Activated naive CD4-positive, alpha-beta T cell treated with anti-CD3 and anti-CD28 coated beads, Interleukin-2, amount 50 U/mL, for 24 hours (primary cell): Measurements from ENCODE around the gene NUAK1.

ENCODE experiments used
- H3K27ac Mint-ChIP-seq: one replicate; pipeline ENCODE4 v1.8.0; 2021; ENCODE audit warnings: mild to moderate bottlenecking, mixed read lengths
- H3K27me3 Mint-ChIP-seq: one replicate; pipeline ENCODE4 v1.8.0; 2021; ENCODE audit warnings: mixed read lengths
- H3K36me3 Mint-ChIP-seq: one replicate; pipeline ENCODE4 v1.8.0; 2021; ENCODE audit warnings: mixed read lengths
- H3K4me1 Mint-ChIP-seq: one replicate; pipeline ENCODE4 v1.8.0; 2021; ENCODE audit warnings: mixed read lengths
- H3K4me3 Mint-ChIP-seq: one replicate; pipeline ENCODE4 v1.8.0; 2021; ENCODE audit warnings: mild to moderate bottlenecking, mixed read lengths
- H3K9me3 Mint-ChIP-seq: one replicate; pipeline ENCODE4 v1.8.0; 2021; ENCODE audit warnings: mixed read lengths

NUAK1 gene

DNA sequence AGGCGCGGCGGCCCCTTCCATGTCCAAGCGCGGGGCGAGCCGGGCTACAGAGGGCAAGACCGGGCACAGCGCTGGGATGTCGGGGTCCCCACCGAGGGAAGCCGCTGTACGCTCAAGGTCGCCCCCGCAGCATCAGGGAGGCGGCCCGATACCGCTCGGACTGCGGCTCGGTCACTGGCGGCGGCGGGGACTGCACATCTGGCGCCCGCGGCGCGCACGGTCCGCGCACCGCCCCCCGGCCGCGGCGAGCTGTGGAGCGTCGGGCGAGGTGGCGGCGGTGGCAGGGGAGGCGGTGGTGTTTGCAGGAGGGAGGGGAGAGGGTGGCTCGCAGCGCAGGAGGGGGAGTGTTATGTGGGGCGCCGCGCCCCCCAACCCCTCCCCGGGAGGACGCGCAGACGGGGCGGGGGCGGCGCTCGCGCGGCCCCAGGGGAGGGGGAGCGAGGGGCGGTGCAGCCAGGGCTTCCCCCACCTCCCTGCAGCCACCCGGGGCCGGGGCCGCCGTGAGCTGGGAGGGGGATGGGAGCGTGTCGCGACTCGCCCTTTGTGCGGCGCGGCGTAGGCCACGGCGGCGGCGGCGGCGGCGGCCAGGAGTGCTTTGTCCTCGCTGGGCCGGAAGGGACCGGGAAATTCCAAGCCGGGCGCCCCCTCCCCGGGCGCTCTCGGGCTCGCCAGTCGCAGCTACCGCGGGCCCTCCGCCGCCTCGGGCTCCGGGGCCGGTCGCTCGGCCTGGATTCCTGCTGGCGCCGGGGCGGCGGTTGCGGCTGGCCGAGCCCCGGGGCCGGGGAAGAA is at the start of gene NUAK1:
Gene NUAK1 (minus strand): TSS at position 322 of the 789 bp plus-strand sequence. CDS start 301 bp downstream, at position 21.
- Mint-ChIP-seq H3K27ac (no peak within 1 kb of the TSS), H3K9me3 (no peaks in the 10 kb centered on the region), H3K36me3 (no peaks in the 10 kb centered on the region), H3K27me3 (peaks cover 47% of the 10 kb centered on the region), H3K4me1 (peaks cover 16% of the 10 kb centered on the region), H3K4me3 (peak within 1 kb of the TSS; percentile 82)

DNA sequence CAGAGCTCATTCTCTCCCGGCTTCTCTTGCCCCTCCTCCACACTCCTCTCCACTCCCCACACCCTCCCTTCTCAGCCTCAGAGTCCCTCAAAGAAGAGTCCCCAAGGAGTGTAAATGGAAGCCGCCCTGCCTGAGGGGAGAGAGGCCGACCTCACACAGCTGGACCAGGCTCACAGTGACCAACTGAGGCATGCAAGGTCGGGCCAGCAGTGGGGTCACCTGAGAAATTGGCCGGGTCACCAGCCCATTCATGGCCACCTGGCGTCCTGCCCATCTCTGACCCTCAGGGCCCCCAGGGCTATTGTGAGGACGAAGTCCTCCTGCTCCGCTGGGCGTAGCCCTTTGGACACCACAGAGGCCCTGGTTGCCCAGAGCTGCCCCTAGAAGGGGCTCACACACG is 49.5 kb upstream of the NUAK1 start:
- Mint-ChIP-seq H3K36me3 (no peaks in the 10 kb centered on the region), H3K27ac (peak overlapping the region; percentile 31), H3K9me3 (no peaks in the 10 kb centered on the region), H3K4me1 (no peaks in the 10 kb centered on the region), H3K27me3 (peaks cover 6% of the 10 kb centered on the region), H3K4me3 (no peak overlapping the region)

DNA sequence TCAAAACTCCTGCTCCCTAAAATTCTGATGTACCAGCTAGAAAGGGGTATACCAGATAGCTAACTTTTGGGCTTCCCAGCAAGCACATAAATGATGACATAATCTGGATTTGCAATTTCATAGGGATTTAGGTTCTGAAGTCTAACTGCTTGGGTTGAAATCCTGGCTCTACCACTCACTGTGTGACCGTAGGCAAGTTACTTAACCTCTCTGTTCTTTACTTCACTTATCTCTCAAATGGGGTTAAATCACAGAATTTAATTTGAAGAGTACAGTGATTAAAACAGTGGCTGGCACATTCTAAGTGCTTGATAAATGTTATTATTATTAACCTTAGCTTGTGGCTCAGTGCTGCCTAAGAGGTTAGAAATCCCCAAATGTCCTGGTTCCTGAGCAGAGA is 49.1 kb upstream of the NUAK1 start:
- no peak overlapping the region for H3K27ac Mint-ChIP-seq
- H3K4me3 Mint-ChIP-seq, result no peak overlapping the region
- H3K27me3 Mint-ChIP-seq, result peaks cover 5% of the 10 kb centered on the region
- H3K36me3 Mint-ChIP-seq, result no peaks in the 10 kb centered on the region
- no peaks in the 10 kb centered on the region for H3K9me3 Mint-ChIP-seq
- no peaks in the 10 kb centered on the region for H3K4me1 Mint-ChIP-seq

GRCh38 chr12:106187155-106187789 is 48.5 kb upstream of the NUAK1 start:
- Mint-ChIP-seq H3K4me3 (no peak overlapping the region), H3K27ac (no peak overlapping the region), H3K27me3 (peaks cover 5% of the 10 kb centered on the region), H3K4me1 (no peaks in the 10 kb centered on the region), H3K36me3 (no peaks in the 10 kb centered on the region), H3K9me3 (no peaks in the 10 kb centered on the region)

DNA sequence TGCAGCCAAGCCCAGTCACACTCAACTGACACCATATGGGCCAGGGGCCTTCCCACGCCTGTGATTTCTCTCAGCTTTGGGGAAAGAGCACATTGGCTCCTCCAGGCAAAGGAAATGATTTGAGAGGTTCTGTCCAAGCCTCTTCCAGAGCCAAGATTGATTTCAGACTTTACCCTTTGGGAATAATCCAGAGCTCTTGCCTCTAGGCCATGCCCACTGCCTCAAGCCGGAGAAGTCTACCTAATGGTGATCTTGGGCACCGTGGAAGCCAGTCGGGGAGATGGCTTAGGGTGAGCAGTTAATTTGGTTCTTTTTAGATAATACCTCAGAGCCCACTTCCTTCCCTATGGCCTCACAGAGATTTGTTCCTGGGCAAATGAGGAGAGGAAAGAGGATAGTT is 45.0 kb upstream of the NUAK1 start:
- Mint-ChIP-seq H3K4me1 (no peaks in the 10 kb centered on the region), H3K27ac (no peak overlapping the region), H3K36me3 (no peaks in the 10 kb centered on the region), H3K9me3 (no peaks in the 10 kb centered on the region), H3K4me3 (no peak overlapping the region), H3K27me3 (peaks cover 3% of the 10 kb centered on the region)

DNA sequence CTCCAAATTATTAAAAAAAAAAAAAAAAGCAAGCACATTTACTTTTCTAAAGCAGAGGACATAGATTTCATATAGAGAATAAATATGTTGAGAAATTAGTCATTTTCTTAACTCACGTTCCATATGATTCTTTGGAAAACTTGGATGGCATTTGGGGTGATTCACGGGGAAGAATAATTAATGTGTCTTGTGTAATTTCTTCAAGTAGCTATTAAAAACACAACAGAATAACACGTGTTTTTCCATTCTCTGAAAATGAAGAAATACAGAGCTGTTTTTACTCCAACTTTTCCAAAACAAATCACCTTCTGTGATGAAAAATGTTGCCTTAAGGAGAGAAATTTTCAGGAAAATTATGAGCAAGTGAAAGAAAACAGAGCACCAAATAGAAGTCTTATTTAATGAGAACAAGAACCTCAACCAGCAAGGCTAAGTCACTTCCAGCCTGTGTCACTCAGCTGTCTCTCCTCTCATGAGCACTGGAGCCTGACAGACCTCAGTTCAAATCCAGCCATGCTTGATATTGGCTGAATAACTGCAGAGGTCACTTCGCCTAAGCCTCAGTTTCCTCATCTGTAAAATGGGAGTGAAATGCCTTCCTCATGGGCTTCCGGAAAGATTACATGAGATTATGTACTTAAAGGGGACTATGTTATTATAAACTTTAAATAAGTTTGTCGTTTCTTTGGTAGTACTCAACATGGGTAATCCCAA is 42.8 kb upstream of the NUAK1 start:
- Mint-ChIP-seq H3K4me1 (no peaks in the 10 kb centered on the region), H3K27me3 (peaks cover 1% of the 10 kb centered on the region), H3K4me3 (no peak overlapping the region), H3K36me3 (no peaks in the 10 kb centered on the region), H3K9me3 (no peaks in the 10 kb centered on the region), H3K27ac (no peak overlapping the region)

DNA sequence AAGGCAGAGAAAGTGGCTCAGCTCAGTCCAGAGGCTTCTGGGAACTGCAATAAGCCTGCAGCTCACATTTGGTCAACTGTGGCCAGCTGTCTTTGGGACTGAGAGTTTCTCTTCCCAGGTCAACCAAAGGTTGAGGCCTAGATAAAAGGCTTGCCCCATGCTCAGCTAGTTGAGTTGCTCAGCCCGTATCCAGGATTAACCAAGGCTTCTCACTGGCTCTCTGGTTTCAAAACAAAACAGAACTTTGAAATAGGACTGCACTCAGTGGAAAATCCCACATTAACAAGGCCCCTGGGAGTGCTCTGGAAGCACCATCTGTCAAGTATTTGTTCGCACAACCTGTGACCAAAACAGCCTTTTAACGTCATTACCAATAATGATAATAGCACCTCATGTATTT is 40.3 kb upstream of the NUAK1 start:
- H3K4me3 Mint-ChIP-seq, result no peak overlapping the region
- H3K9me3 Mint-ChIP-seq, result no peaks in the 10 kb centered on the region
- no peak overlapping the region for H3K27ac Mint-ChIP-seq
- H3K4me1 Mint-ChIP-seq, result no peaks in the 10 kb centered on the region
- no peaks in the 10 kb centered on the region for H3K36me3 Mint-ChIP-seq
- H3K27me3 Mint-ChIP-seq, result peaks cover 3% of the 10 kb centered on the region

DNA sequence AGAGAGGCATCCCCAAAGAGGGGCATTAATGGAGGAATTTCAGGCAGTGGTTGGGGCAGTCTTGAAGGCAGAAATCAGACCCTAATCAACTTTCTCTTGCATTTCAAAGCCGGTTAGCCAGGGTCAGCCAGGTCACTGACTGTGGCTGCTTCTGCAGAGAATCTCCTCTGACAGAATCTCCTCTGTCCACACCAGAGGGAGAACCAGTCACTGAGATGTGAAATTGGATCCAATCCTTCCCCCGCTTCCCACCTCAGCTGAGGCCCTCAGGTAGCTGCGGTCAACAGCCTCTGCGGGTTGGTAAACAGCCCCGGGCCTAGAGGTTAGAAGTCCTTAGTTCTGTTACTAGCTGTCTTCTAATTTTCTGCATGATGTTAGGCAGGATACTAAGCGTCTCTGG is 39.8 kb upstream of the NUAK1 start:
- no peaks in the 10 kb centered on the region for H3K4me1 Mint-ChIP-seq
- H3K27me3 Mint-ChIP-seq, result peaks cover 3% of the 10 kb centered on the region

GRCh38 chr12:106176560-106176959 is 37.8 kb upstream of the NUAK1 start:
- Mint-ChIP-seq H3K36me3 (no peaks in the 10 kb centered on the region), H3K9me3 (no peaks in the 10 kb centered on the region), H3K4me3 (no peak overlapping the region), H3K4me1 (no peaks in the 10 kb centered on the region), H3K27ac (no peak overlapping the region), H3K27me3 (peaks cover 3% of the 10 kb centered on the region)

More for the DNA sequence above, 39.8 kb upstream of the NUAK1 start:
- H3K27ac Mint-ChIP-seq, result no peak overlapping the region
- no peak overlapping the region for H3K4me3 Mint-ChIP-seq
- no peaks in the 10 kb centered on the region for H3K36me3 Mint-ChIP-seq
- no peaks in the 10 kb centered on the region for H3K9me3 Mint-ChIP-seq

GRCh38 chr12:106174876-106175275 is 36.1 kb upstream of the NUAK1 start:
- Mint-ChIP-seq H3K27me3 (peaks cover 3% of the 10 kb centered on the region), H3K27ac (no peak overlapping the region), H3K36me3 (no peaks in the 10 kb centered on the region), H3K4me1 (no peaks in the 10 kb centered on the region), H3K9me3 (no peaks in the 10 kb centered on the region), H3K4me3 (no peak overlapping the region)

GRCh38 chr12:106173442-106173841 is 34.7 kb upstream of the NUAK1 start:
- Mint-ChIP-seq H3K36me3 (no peaks in the 10 kb centered on the region), H3K4me3 (no peak overlapping the region), H3K27ac (no peak overlapping the region), H3K4me1 (no peaks in the 10 kb centered on the region), H3K9me3 (no peaks in the 10 kb centered on the region), H3K27me3 (peaks cover 3% of the 10 kb centered on the region)

DNA sequence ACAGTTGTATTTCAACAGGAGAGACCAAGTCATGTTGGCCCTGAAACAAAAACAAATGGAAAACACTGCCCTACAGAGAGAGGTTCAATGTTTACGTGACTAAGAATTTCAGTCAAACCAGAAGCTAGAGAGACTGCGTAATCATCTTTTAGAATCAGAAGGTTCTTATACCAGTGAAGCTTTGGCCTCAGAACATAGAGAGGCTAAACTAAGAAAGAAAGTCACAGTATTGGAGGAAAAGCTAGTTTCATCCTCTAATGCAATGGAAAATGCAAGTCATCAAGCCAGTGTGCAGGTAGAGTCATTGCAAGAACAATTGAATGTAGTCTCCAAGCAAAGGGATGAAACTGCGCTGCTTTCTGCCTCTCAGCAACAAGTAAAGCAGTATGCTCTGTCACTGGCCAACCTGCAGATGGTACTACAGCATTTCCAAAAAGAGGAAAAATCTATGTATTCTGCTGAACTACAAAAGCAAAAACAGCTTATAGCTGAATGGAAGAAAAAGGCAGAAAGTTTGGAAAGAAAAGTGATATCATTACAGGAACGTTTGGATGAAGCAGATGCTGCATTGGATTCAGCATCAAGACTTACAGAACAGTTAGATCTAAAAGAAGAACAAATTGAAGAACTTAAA is 32.5 kb upstream of the NUAK1 start:
- H3K27ac Mint-ChIP-seq, result no peak overlapping the region
- no peaks in the 10 kb centered on the region for H3K4me1 Mint-ChIP-seq
- no peak overlapping the region for H3K4me3 Mint-ChIP-seq
- no peaks in the 10 kb centered on the region for H3K9me3 Mint-ChIP-seq
- peaks cover 7% of the 10 kb centered on the region for H3K27me3 Mint-ChIP-seq
- no peaks in the 10 kb centered on the region for H3K36me3 Mint-ChIP-seq

DNA sequence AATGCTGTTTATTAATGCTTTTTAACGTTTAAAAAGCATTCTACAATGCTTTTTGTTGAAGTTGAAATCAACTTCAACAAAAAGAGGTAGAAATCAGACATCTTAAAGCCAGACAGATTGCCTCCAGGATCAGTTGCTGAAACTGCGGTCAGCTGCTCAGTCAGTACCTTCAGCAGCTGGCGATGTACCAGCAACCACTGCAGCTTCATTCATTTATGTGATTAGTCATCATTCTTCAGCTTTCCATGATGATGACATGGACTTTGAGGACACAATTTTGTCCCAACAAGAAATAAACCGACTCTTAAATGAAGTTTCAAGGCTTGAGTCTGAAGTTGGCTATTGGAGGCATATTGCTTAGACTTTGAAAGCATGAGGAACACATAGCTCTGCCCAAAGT is 31.5 kb upstream of the NUAK1 start:
- Mint-ChIP-seq H3K4me3 (no peak overlapping the region), H3K4me1 (no peaks in the 10 kb centered on the region), H3K27ac (no peak overlapping the region), H3K36me3 (no peaks in the 10 kb centered on the region), H3K27me3 (peaks cover 10% of the 10 kb centered on the region), H3K9me3 (no peaks in the 10 kb centered on the region)

- Mint-ChIP-seq H3K27me3 (peaks cover 23% of the 10 kb centered on the region), H3K27ac (no peak overlapping the region), H3K36me3 (no peaks in the 10 kb centered on the region), H3K9me3 (no peaks in the 10 kb centered on the region), H3K4me3 (no peak overlapping the region), H3K4me1 (no peaks in the 10 kb centered on the region)
These were observed 25.0 kb upstream of the NUAK1 start for GRCh38 chr12:106163712-106164111.

- H3K36me3 Mint-ChIP-seq, result no peaks in the 10 kb centered on the region
- no peaks in the 10 kb centered on the region for H3K4me1 Mint-ChIP-seq
- H3K4me3 Mint-ChIP-seq, result no peak overlapping the region
- no peak overlapping the region for H3K27ac Mint-ChIP-seq
- peaks cover 23% of the 10 kb centered on the region for H3K27me3 Mint-ChIP-seq
- no peaks in the 10 kb centered on the region for H3K9me3 Mint-ChIP-seq
These were observed 22.7 kb upstream of the NUAK1 start for GRCh38 chr12:106161491-106161890.

GRCh38 chr12:106160915-106161314 is 22.2 kb upstream of the NUAK1 start:
- Mint-ChIP-seq H3K36me3 (no peaks in the 10 kb centered on the region), H3K4me3 (no peak overlapping the region), H3K9me3 (no peaks in the 10 kb centered on the region), H3K4me1 (no peaks in the 10 kb centered on the region), H3K27me3 (peaks cover 19% of the 10 kb centered on the region), H3K27ac (no peak overlapping the region)
